ENCODE measurements around the gene UQCRC1. TPM values are rescaled to one million over a fixed set of nuclear protein-coding genes. Genes with fewer than 3 reads are reported as not detected.

UQCRC1 gene
- total and polyA plus RNA-seq, 2 of the 8 experiments (the other 6 are each of a cell fraction or from before 2014, with no cell fraction given) = 310 to 720 TPM

DNA sequence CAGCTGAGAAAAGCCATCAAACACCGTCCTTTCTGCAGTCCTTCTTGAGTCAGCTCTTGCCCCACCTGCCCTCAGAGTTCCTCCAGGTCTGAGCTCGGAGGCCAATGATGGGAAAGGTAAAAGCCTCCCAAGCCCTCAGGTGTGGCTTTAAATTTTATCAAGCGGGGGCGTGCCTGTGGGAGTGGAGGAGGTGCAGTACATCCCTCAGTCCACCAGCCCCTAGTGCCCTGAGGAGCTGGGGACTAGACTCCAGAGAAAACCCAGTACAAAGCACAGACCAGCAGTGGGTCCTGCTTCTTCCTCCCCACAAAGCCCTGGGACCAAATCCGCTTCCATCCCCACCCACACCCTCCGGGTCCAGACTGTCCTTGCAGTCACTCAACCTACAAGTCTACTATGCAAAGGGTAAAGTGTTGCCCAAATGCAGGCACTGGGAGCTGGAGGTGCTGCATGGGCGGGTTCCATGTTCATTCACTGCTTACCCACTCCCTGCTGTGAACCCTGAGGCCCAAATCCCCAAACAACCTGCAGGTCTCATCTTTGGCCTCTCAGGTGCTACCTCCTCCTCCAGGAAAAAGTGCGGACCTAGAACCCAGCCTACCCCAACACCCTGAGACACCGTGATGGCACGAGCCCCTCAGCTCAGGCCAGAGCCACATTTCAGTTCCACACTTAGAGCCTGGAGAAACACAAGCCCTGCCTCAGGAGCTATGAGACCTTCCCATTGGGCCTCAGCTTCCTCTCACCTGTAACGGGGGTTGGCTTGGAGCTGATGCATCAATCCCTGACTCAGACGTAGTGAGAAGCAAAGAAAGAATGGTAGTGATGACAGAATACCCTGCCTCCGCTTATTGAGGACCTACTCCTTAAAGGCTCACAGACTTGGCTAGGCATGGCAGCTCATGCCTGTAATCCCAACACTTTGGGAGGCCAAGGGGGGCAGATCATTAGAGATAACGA, 55.3 kb downstream of the UQCRC1 start (continued):
- TF ChIP-seq, protein P1, sequence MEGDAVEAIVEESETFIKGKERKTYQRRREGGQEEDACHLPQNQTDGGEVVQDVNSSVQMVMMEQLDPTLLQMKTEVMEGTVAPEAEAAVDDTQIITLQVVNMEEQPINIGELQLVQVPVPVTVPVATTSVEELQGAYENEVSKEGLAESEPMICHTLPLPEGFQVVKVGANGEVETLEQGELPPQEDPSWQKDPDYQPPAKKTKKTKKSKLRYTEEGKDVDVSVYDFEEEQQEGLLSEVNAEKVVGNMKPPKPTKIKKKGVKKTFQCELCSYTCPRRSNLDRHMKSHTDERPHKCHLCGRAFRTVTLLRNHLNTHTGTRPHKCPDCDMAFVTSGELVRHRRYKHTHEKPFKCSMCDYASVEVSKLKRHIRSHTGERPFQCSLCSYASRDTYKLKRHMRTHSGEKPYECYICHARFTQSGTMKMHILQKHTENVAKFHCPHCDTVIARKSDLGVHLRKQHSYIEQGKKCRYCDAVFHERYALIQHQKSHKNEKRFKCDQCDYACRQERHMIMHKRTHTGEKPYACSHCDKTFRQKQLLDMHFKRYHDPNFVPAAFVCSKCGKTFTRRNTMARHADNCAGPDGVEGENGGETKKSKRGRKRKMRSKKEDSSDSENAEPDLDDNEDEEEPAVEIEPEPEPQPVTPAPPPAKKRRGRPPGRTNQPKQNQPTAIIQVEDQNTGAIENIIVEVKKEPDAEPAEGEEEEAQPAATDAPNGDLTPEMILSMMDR (IDR thresholded peaks at IDR 0.05; ENCODE audit: control extremely low read depth in 1 of 3, insufficient read depth in 1 of 3, low read depth in 1 of 3, low read length in 3 of 3) = no peak
- no peak for TF ChIP-seq BACH1 (IDR thresholded peaks at IDR 0.05; ENCODE audit: low read length)

Measured in H1 (cell line).